ENCODE measurements around the gene TMEM91.

DNA sequence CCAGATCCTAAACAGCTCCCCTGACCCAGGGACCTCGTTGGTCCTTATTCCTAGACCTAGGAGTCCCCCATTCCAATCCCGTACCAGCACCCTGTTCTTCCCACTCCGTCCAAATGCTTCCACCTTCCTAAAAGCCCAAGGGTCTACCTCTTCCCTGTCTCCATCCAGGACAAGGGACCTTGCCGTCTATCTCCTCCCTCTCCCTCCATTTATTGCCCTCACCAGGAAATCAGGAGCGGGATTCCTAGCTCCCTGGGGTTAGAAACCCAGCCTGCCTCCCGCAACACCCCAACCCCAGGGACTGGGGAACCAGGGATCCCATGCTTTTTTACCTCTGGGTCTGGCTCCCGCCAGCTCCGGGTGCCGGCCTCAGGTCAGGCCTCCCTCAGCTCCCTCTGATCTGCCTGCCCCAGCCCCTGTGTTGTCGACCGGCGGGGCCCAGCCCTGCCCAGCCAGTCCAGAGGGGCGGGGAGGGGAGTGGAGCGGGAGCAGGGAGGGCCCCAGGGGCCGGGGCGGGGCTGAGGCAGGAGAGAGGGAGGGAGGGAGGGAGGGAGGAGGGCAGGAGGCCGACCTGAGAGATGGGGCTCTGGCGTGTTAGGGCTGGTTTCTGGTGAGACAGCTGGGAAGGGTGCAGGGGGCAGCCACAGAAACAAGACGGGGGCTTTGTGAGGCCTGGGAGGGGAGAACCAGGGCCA is 50.8 kb downstream of the TMEM91 start, which contains the start of gene B3GNT8:
- TF ChIP-seq, protein P1, sequence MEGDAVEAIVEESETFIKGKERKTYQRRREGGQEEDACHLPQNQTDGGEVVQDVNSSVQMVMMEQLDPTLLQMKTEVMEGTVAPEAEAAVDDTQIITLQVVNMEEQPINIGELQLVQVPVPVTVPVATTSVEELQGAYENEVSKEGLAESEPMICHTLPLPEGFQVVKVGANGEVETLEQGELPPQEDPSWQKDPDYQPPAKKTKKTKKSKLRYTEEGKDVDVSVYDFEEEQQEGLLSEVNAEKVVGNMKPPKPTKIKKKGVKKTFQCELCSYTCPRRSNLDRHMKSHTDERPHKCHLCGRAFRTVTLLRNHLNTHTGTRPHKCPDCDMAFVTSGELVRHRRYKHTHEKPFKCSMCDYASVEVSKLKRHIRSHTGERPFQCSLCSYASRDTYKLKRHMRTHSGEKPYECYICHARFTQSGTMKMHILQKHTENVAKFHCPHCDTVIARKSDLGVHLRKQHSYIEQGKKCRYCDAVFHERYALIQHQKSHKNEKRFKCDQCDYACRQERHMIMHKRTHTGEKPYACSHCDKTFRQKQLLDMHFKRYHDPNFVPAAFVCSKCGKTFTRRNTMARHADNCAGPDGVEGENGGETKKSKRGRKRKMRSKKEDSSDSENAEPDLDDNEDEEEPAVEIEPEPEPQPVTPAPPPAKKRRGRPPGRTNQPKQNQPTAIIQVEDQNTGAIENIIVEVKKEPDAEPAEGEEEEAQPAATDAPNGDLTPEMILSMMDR (conservative IDR thresholded peaks at IDR 0.05; ENCODE audit: low read length) = no peak
- TF ChIP-seq EZH2phosphoT487 (IDR thresholded peaks at IDR 0.05; ENCODE audit: borderline replicate concordance) = no peak

Measured in Loucy (cell line).